HCT116 (cell line): ENCODE results near the gene LHX3. TPM values are rescaled to one million over a fixed set of nuclear protein-coding genes. Genes with fewer than 3 reads are reported as not detected.

Experiments used
- ATAC-seq: fragments of 200-7000 bp; cut with Tn5 transposase; 2 replicates; pipeline ENCODE4 v1.9.1; 2020; ENCODE audit warnings: mild to moderate bottlenecking, moderate library complexity
- BruUV-seq: library from RNA; stranded (reverse); fragments of 400-500 nt; replicated peaks from 2 replicates; lab custom pipeline; 2021; lab: Mats Ljungman, UMichigan
- CTCF ChIA-PET: fragments of 300-600 bp; sonication (Branson Sonifier 250); formaldehyde crosslinking; loops from one replicate; lab custom pipeline; 2021; ENCODE audit warnings: antibody characterized with exemption; lab: Charles Lee
- POLR2A ChIA-PET: fragments of 300-600, 350-600 bp; sonication (Branson Sonifier 250); formaldehyde crosslinking; loops from one replicate; lab custom pipeline; 2021; ENCODE audit warnings: antibody characterized with exemption; lab: Charles Lee
- RAD21 ChIA-PET, 2 experiments: fragments of 300-600 bp; sonication (Branson Sonifier 250); formaldehyde crosslinking; loops; one replicate each; lab custom pipeline; 2023; ENCODE audit warnings: low total read pairs in 2 of 2; ENCODE audit not compliant: uncharacterized antibody in 2 of 2, unreplicated experiment in 2 of 2, low non-redundant PET in 1 of 2; lab: Charles Lee
- DNase-seq: peaks from one replicate; pipeline ENCODE4 v3.0.0-alpha.2; 2010; ENCODE audit warnings: low read depth, low spot score
- H2AFZ ChIP-seq: fragments of 200-600 bp; shearing (Covaris generic), sonication (generic); 2 replicates; pipeline ENCODE4 v1.6.1; 2017; ENCODE audit warnings: low read depth, mixed run types, mixed read lengths, antibody characterized with exemption, low read length; ENCODE audit not compliant: poor library complexity, severe bottlenecking
- H3K27ac ChIP-seq: 2 replicates; pipeline ENCODE4 v1.5.1; 2012; ENCODE audit warnings: low read depth, low read length
- H3K27me3 ChIP-seq: fragments of 200-600 bp; sonication (generic); 2 replicates; pipeline ENCODE4 v1.6.1; 2016; ENCODE audit warnings: mixed run types, low read length, mixed read lengths; ENCODE audit not compliant: insufficient read depth
- H3K36me3 ChIP-seq, 2 experiments: fragments of 200-500 bp in 1 of 2; fragments of 200-600 bp in 1 of 2; sonication (Bioruptor generic) in 1 of 2; sonication (generic) in 1 of 2; 2 replicates each; pipeline versions ENCODE4 v1.5.1 to v1.6.1; 2014 to 2016; ENCODE audit warnings: low read length in 2 of 2, inconsistent platforms in 1 of 2, mixed read lengths in 1 of 2, mixed run types in 1 of 2; ENCODE audit not compliant: insufficient read depth in 2 of 2, control insufficient read depth in 1 of 2
- H3K4me1 ChIP-seq, 2 experiments: fragments of 200-600 bp in 1 of 2; sonication (generic) in 1 of 2; 2 replicates each; pipeline versions ENCODE4 v1.5.1 to v1.6.1; 2012 to 2017; ENCODE audit warnings: low read length in 2 of 2, inconsistent platforms in 1 of 2, mild to moderate bottlenecking in 1 of 2, mixed read lengths in 1 of 2, mixed run types in 1 of 2, moderate library complexity in 1 of 2; ENCODE audit not compliant: insufficient read depth in 2 of 2, control insufficient read depth in 1 of 2
- H3K4me2 ChIP-seq: fragments of 200-600 bp; sonication (generic); 2 replicates; pipeline ENCODE4 v1.6.1; 2017; ENCODE audit warnings: mixed run types, low read length, mixed read lengths
- H3K4me3 ChIP-seq, 2 experiments: fragments of 200-600 bp in 1 of 2; sonication (generic) in 1 of 2; replicated peaks in 1 of 2; 2 replicates each; pipeline ENCODE4 v1.5.1; 2011 to 2016; ENCODE audit warnings: low read length in 2 of 2, control low read depth in 1 of 2, low read depth in 1 of 2, mild to moderate bottlenecking in 1 of 2, mixed read lengths in 1 of 2, mixed run types in 1 of 2
- H3K79me2 ChIP-seq: fragments of 200-600 bp; sonication (generic); 2 replicates; pipeline ENCODE4 v1.6.1; 2017; ENCODE audit warnings: mild to moderate bottlenecking, mixed run types, low read length, moderate library complexity, mixed read lengths; ENCODE audit not compliant: insufficient read depth
- H3K9ac ChIP-seq: fragments of 200-600 bp; sonication (generic); 2 replicates; pipeline ENCODE4 v1.6.1; 2016; ENCODE audit warnings: low read length, mixed read lengths
- H3K9me2 ChIP-seq: fragments of 200-600 bp; sonication (generic), shearing (Covaris generic); 2 replicates; pipeline ENCODE4 v1.6.1; 2017; ENCODE audit warnings: mixed run types, mild to moderate bottlenecking, moderate library complexity; ENCODE audit not compliant: insufficient read depth
- H3K9me3 ChIP-seq, 2 experiments: fragments of 200-500 bp in 1 of 2; fragments of 200-600 bp in 1 of 2; sonication (Bioruptor generic) in 1 of 2; sonication (generic) in 1 of 2; 2 replicates each; pipeline ENCODE4 v1.6.1; 2014 to 2017; ENCODE audit warnings: low read length in 2 of 2, mixed read lengths in 2 of 2, inconsistent platforms in 1 of 2, low read depth in 1 of 2, mild to moderate bottlenecking in 1 of 2, mixed run types in 1 of 2, moderate library complexity in 1 of 2; ENCODE audit not compliant: control insufficient read depth in 1 of 2, insufficient read depth in 1 of 2
- H4K20me1 ChIP-seq: fragments of 200-600 bp; sonication (generic), shearing (Covaris generic); 2 replicates; pipeline ENCODE4 v1.6.1; 2017; ENCODE audit warnings: mixed run types, mild to moderate bottlenecking, moderate library complexity; ENCODE audit not compliant: insufficient read depth
- EZH2phosphoT487 ChIP-seq: fragments of 200-600 bp; IDR thresholded peaks from 2 replicates; pipeline ENCODE4 v1.6.1; 2018; ENCODE audit warnings: antibody characterized with exemption, borderline replicate concordance
- JUND ChIP-seq: IDR thresholded peaks from 2 replicates; pipeline ENCODE4 v1.6.1; 2012
- POLR2A ChIP-seq: IDR thresholded peaks from 2 replicates; pipeline ENCODE4 v1.7.0; 2011; ENCODE audit warnings: borderline replicate concordance; ENCODE audit not compliant: insufficient read depth, insufficient read length; ENCODE audit errors: extremely low read depth
- POLR2AphosphoS5 ChIP-seq: IDR thresholded peaks from 2 replicates; pipeline ENCODE4 v1.6.1; 2011; ENCODE audit warnings: mild to moderate bottlenecking, low read depth, low read length, moderate library complexity
- SRF ChIP-seq: IDR thresholded peaks from 2 replicates; pipeline ENCODE4 v1.6.1; 2012; ENCODE audit warnings: low read depth
- YY1 ChIP-seq: IDR thresholded peaks from 2 replicates; pipeline ENCODE4 v1.6.1; 2011; ENCODE audit warnings: low read length, low read depth, moderate library complexity, mild to moderate bottlenecking; ENCODE audit not compliant: insufficient replicate concordance; ENCODE audit errors: extremely low read depth
- ZNF274 ChIP-seq: fragments of 200-500 bp; sonication (Bioruptor generic); IDR thresholded peaks from 2 replicates; pipeline ENCODE4 v1.6.1; 2014; ENCODE audit warnings: mild to moderate bottlenecking, low read depth, low read length, inconsistent platforms
- intact Hi-C: fragments of 100-400 bp; cut with micrococcal nuclease; formaldehyde crosslinking; loops from 2 replicates; pipeline ENCODE4 v1.10.0; 2022
- total RNA-seq: library from RNA; stranded (reverse); gene quantifications from one replicate; pipeline ENCODE4 v1.2.1, GENCODE V29; 2021; ENCODE audit not compliant: unreplicated experiment
- TF ChIP-seq, protein P1 (sequence below): IDR thresholded peaks from 2 replicates; pipeline ENCODE4 v1.6.1; 2012
- TF ChIP-seq, protein P2 (sequence below), 3 experiments: fragments of 200-600 bp in 1 of 3; sonication (generic) in 1 of 3; IDR thresholded peaks in 2 of 3; conservative IDR thresholded peaks in 1 of 3; 2 replicates each; pipeline ENCODE4 v1.5.1; 2012 to 2017; ENCODE audit warnings: low read depth in 2 of 3, low read length in 2 of 3, antibody characterized with exemption in 1 of 3, borderline replicate concordance in 1 of 3, control low read depth in 1 of 3, mild to moderate bottlenecking in 1 of 3, mixed read lengths in 1 of 3, mixed run types in 1 of 3, moderate library complexity in 1 of 3; ENCODE audit not compliant: insufficient read depth in 1 of 3
- TF ChIP-seq, protein P3 (sequence below): IDR thresholded peaks from 2 replicates; pipeline ENCODE4 v1.6.1; 2012
- TF ChIP-seq, protein P4 (sequence below): IDR thresholded peaks from 2 replicates; pipeline ENCODE4 v1.6.1; 2011; ENCODE audit warnings: mild to moderate bottlenecking, low read length, moderate library complexity; ENCODE audit not compliant: insufficient replicate concordance; ENCODE audit errors: extremely low read depth

The LHX3 gene
- total RNA-seq, 1 experiment from 2014 or later = not detected

DNA sequence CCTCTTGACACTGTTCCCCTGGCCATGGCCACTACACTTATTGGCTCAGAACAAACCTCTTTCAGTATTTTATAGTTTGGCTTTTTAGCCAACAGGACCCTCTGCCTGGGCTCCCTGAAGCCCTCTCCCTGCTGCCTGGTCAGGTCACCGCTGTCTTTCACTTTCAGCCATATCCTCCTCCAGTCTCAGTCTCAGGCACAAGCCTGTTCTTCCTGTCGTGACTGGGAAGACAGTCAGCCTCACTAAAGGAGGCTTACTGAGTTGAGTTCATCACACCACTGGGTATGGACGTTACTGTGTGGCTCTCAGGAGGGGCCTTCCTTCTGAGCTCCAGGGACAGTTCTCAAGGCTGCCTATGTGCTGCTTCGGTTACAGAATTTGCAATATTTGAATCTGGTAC lies 38.7 kb upstream of the LHX3 start:
- Histone ChIP-seq H3K4me1 (peaks cover 16 to 24% of the 10 kb centered on the region in 2 experiments), H2AFZ (no peak overlapping the region), H3K9me3 (no peaks in the 10 kb centered on the region), H4K20me1 (peaks cover 7% of the 10 kb centered on the region; the same call in 1 of the 2 replicates), H3K27me3 (no peaks in the 10 kb centered on the region), H3K36me3 (peaks cover 0 to 13% of the 10 kb centered on the region in 2 experiments; a peak in 1 of 4 replicates), H3K4me3 (no peak overlapping the region), H3K9ac (peak overlapping the region; percentile 81; the same call in 1 of the 2 replicates), H3K27ac (no peak overlapping the region), H3K4me2 (peak overlapping the region; percentile 82), H3K9me2 (no peaks in the 10 kb centered on the region), H3K79me2 (peaks cover 68% of the 10 kb centered on the region)
- no peak for DNase-seq
- ATAC-seq = no peak
- ChIA-PET RAD21 (no interaction called here), CTCF (no interaction called here), POLR2A (interaction anchor here (1.4 kb wide), 1 partner anchor 24 kb away, joined by 3 read pairs; no protein-coding TSS in a partner anchor)
- intact Hi-C loops = no loop called here
- TF ChIP-seq JUND = no peak
- TF ChIP-seq YY1 = no peak
- no peak for TF ChIP-seq SRF
- TF ChIP-seq, protein P1, sequence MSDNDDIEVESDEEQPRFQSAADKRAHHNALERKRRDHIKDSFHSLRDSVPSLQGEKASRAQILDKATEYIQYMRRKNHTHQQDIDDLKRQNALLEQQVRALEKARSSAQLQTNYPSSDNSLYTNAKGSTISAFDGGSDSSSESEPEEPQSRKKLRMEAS = no peak
- no peak for TF ChIP-seq EZH2phosphoT487
- TF ChIP-seq, protein P2, sequence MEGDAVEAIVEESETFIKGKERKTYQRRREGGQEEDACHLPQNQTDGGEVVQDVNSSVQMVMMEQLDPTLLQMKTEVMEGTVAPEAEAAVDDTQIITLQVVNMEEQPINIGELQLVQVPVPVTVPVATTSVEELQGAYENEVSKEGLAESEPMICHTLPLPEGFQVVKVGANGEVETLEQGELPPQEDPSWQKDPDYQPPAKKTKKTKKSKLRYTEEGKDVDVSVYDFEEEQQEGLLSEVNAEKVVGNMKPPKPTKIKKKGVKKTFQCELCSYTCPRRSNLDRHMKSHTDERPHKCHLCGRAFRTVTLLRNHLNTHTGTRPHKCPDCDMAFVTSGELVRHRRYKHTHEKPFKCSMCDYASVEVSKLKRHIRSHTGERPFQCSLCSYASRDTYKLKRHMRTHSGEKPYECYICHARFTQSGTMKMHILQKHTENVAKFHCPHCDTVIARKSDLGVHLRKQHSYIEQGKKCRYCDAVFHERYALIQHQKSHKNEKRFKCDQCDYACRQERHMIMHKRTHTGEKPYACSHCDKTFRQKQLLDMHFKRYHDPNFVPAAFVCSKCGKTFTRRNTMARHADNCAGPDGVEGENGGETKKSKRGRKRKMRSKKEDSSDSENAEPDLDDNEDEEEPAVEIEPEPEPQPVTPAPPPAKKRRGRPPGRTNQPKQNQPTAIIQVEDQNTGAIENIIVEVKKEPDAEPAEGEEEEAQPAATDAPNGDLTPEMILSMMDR (IDR thresholded peaks at IDR 0.05 in 2 of 3, conservative IDR thresholded peaks at IDR 0.05 in 1 of 3; ENCODE audit: borderline replicate concordance in 1 of 3, insufficient read depth in 1 of 3, low read depth in 2 of 3, low read length in 2 of 3) = no peak
- TF ChIP-seq, protein P3, sequence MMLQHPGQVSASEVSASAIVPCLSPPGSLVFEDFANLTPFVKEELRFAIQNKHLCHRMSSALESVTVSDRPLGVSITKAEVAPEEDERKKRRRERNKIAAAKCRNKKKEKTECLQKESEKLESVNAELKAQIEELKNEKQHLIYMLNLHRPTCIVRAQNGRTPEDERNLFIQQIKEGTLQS = no peak
- no peak for TF ChIP-seq POLR2AphosphoS5
- no peak for TF ChIP-seq POLR2A
- TF ChIP-seq, protein P4, sequence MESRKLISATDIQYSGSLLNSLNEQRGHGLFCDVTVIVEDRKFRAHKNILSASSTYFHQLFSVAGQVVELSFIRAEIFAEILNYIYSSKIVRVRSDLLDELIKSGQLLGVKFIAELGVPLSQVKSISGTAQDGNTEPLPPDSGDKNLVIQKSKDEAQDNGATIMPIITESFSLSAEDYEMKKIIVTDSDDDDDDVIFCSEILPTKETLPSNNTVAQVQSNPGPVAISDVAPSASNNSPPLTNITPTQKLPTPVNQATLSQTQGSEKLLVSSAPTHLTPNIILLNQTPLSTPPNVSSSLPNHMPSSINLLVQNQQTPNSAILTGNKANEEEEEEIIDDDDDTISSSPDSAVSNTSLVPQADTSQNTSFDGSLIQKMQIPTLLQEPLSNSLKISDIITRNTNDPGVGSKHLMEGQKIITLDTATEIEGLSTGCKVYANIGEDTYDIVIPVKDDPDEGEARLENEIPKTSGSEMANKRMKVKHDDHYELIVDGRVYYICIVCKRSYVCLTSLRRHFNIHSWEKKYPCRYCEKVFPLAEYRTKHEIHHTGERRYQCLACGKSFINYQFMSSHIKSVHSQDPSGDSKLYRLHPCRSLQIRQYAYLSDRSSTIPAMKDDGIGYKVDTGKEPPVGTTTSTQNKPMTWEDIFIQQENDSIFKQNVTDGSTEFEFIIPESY = no peak
- no peak for TF ChIP-seq ZNF274
- BruUV-seq = TSS peak; percentile 63
